BLaER1 treated with 17β-estradiol and CSF1 and Interleukin-3, amounts not matched to agents 10 nM and 100 nM (cell line): ENCODE data around the gene AZU1.
"Not testable (repeated sequence)": the region's sequence is repeated elsewhere in the genome, so short reads cannot be mapped to it uniquely, and the experiment has no call there.

ENCODE experiments used
- H3K27ac ChIP-seq, 11 experiments: shearing (Covaris generic); formaldehyde crosslinking; 2 replicates each; pipeline ENCODE4 v1.8.1; 2022
- H3K27me3 ChIP-seq, 11 experiments: shearing (Covaris generic); formaldehyde crosslinking; 2 replicates each; pipeline ENCODE4 v1.8.1; 2022
- H3K36me3 ChIP-seq, 11 experiments: shearing (Covaris generic); formaldehyde crosslinking; 2 replicates each; pipeline ENCODE4 v1.8.1; 2022
- H3K4me1 ChIP-seq, 10 experiments: shearing (Covaris generic); formaldehyde crosslinking; 2 replicates each; pipeline ENCODE4 v1.8.1; 2022
- H3K4me2 ChIP-seq, 11 experiments: shearing (Covaris generic); formaldehyde crosslinking; 2 replicates each; pipeline ENCODE4 v1.8.1; 2022
- H3K4me3 ChIP-seq, 10 experiments: shearing (Covaris generic); formaldehyde crosslinking; 2 replicates each; pipeline ENCODE4 v1.8.1; 2022
- H3K9ac ChIP-seq, 11 experiments: shearing (Covaris generic); formaldehyde crosslinking; 2 replicates each; pipeline ENCODE4 v1.8.1; 2022
- H3K9me3 ChIP-seq, 11 experiments: shearing (Covaris generic); formaldehyde crosslinking; replicated peaks in 1 of 11; 2 replicates each; pipeline ENCODE4 v1.8.1; 2022
- H4K20me1 ChIP-seq, 11 experiments: shearing (Covaris generic); formaldehyde crosslinking; 2 replicates each; pipeline ENCODE4 v1.8.1; 2022
- Cebpa-rat ChIP-seq, 11 experiments: shearing (Covaris generic); IDR thresholded peaks; 2 replicates each; pipeline ENCODE4 v1.8.1; 2022

AZU1 gene

DNA sequence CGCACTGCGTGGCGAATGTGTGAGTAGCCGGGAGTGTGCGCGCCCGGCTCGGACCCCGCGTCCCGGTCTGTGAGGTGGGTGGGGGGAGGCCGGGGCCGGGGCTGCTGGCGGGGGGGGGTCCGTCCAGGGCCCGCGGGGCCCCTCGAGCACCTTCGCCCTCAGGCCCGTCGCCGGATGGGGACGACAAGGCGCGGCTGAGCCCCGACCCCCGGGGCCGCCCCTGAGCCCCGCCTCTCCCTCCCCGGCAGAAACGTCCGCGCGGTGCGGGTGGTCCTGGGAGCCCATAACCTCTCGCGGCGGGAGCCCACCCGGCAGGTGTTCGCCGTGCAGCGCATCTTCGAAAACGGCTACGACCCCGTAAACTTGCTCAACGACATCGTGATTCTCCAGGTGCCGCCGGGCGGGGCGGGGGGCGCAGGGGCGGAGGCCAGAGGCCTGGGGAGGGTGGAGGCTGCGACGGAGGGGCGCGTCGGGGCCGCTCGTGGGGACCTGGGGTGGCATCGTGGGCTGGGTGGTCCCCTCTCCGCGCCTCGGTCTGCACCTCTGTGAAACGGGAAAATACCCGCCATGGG is 25.5 kb downstream of the AZU1 start:
- Histone ChIP-seq H3K27me3 (peaks cover 27 to 63% (median 56%) of the 10 kb centered on the region in 11 experiments), H3K9ac (no peak overlapping the region)

DNA sequence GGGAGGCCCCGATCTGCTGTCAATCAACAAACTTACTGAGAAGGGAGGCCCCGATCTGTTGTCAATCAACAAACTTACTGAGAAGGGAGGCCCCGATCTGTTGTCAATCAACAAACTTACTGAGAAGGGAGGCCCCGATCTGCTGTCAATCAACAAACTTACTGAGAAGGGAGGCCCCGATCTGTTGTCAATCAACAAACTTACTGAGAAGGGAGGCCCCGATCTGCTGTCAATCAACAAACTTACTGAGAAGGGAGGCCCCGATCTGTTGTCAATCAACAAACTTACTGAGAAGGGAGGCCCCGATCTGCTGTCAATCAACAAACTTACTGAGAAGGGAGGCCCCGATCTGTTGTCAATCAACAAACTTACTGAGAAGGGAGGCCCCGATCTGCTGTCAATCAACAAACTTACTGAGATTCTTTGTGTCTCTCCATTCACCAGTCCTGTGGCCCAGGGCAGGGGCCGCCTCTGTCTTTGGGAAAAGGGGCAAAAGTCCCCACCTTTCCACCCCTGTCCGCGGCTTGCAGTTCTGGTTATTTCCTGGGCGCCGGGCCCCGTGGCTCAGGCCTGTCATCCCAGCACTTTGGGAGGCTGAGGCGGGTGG is 26.1 kb downstream of the AZU1 start:
- H3K4me1 ChIP-seq, result peaks cover 0 to 21% (median 5%) of the 10 kb centered on the region in 10 experiments; a peak in 15 of 20 replicates
- H3K4me2 ChIP-seq, H3K4me3 ChIP-seq, H3K36me3 ChIP-seq, H3K9ac ChIP-seq, H3K27ac ChIP-seq, H3K9me3 ChIP-seq, H4K20me1 ChIP-seq: not testable (repeated sequence)
- H3K27me3 ChIP-seq, result peaks cover 23 to 63% (median 56%) of the 10 kb centered on the region in 11 experiments

More for the DNA sequence above, 25.5 kb downstream of the AZU1 start:
- no peak overlapping the region for H3K4me2 ChIP-seq
- TF ChIP-seq Cebpa-rat (IDR thresholded peaks at IDR 0.05), result no peak
- H3K4me3 ChIP-seq, result no peak overlapping the region
- H3K4me1 ChIP-seq, result peaks cover 0 to 22% (median 5%) of the 10 kb centered on the region in 10 experiments; a peak in 13 of 20 replicates
- no peaks in the 10 kb centered on the region for H3K36me3 ChIP-seq
- H3K9me3 ChIP-seq, result no peaks in the 10 kb centered on the region
- no peak overlapping the region for H3K27ac ChIP-seq
- no peaks in the 10 kb centered on the region; a peak in 5 of 22 replicates for H4K20me1 ChIP-seq

DNA sequence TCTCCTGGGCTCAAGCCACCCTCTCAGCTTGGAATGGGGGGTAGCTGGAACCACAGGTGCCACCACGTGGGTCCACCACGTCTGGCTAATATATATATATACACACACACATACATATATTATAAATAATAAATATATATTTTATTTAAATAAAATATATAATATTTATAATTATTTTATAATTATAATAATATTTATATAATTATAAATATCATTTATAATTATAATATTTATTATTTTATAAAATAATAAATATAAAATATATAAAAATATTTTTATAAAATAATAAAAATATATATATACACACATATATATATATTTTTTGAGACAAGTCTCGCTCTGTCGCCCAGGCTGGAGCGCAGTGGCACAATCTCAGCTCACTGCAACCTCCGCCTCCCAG is 26.9 kb downstream of the AZU1 start:
- Histone ChIP-seq H3K9me3 (peaks cover 0 to 5% (median 0%) of the 10 kb centered on the region in 11 experiments; a peak in 1 of 22 replicates), H3K9ac (no peak overlapping the region), H3K4me1 (peaks cover 5 to 29% (median 13%) of the 10 kb centered on the region in 10 experiments; a peak in 19 of 20 replicates), H3K27ac (no peak overlapping the region), H4K20me1 (peaks cover 0 to 8% (median 0%) of the 10 kb centered on the region in 11 experiments; a peak in 8 of 22 replicates), H3K36me3 (no peaks in the 10 kb centered on the region), H3K4me2 (no peak overlapping the region), H3K27me3 (peaks cover 24 to 63% (median 56%) of the 10 kb centered on the region in 11 experiments), H3K4me3 (no peak overlapping the region)
- TF ChIP-seq Cebpa-rat (IDR thresholded peaks at IDR 0.05), result no peak

DNA sequence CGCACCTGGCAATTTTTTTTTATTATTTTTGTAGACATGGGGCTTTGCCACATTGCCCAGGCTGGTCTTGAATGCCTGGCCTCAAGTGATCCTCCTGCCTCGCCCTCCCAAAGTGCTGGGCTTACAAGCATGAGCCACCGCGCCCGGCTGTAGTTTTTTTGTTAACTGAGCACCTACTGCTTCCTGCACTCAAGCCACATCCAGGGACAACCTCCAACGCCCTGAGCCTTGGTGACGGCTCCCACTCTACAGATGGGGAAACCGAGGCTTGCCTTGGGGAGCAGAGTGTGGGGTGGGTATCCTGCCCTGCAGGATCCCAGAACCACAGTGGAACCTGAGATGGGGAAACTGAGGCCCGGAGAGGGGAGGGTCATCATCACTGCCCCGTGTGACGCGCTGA is 27.5 kb downstream of the AZU1 start:
- TF ChIP-seq Cebpa-rat (IDR thresholded peaks at IDR 0.05), result no peak
- H3K27ac ChIP-seq, result no peak overlapping the region

DNA sequence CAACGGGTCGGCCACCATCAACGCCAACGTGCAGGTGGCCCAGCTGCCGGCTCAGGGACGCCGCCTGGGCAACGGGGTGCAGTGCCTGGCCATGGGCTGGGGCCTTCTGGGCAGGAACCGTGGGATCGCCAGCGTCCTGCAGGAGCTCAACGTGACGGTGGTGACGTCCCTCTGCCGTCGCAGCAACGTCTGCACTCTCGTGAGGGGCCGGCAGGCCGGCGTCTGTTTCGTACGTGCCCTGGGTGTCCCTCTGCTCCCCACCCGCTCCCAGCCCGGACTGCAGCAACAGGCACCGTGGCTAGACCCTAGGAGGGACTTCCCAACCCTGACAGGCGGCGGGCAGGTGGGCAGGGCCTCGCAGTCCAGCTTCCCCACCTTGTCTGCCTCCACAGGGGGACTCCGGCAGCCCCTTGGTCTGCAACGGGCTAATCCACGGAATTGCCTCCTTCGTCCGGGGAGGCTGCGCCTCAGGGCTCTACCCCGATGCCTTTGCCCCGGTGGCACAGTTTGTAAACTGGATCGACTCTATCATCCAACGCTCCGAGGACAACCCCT is 28.0 kb downstream of the AZU1 start:
- Histone ChIP-seq H3K27me3 (peaks cover 30 to 63% (median 56%) of the 10 kb centered on the region in 11 experiments), H3K4me2 (no peak overlapping the region), H3K4me1 (peaks cover 7 to 35% (median 20%) of the 10 kb centered on the region in 10 experiments; a peak in 19 of 20 replicates), H3K9ac (no peak overlapping the region), H3K9me3 (peaks cover 0 to 5% (median 0%) of the 10 kb centered on the region in 11 experiments; a peak in 1 of 22 replicates), H3K36me3 (no peaks in the 10 kb centered on the region), H3K4me3 (no peak overlapping the region), H4K20me1 (peaks cover 0 to 15% (median 0%) of the 10 kb centered on the region in 11 experiments; a peak in 8 of 22 replicates), H3K27ac (no peak overlapping the region)
- no peak for TF ChIP-seq Cebpa-rat (IDR thresholded peaks at IDR 0.05)

More for the DNA sequence above, 27.5 kb downstream of the AZU1 start:
- Histone ChIP-seq H3K9me3 (peaks cover 0 to 5% (median 0%) of the 10 kb centered on the region in 11 experiments; a peak in 1 of 22 replicates), H3K27me3 (peaks cover 30 to 63% (median 56%) of the 10 kb centered on the region in 11 experiments), H3K4me2 (no peak overlapping the region), H3K4me3 (no peak overlapping the region), H4K20me1 (peaks cover 0 to 13% (median 0%) of the 10 kb centered on the region in 11 experiments; a peak in 8 of 22 replicates), H3K36me3 (no peaks in the 10 kb centered on the region), H3K9ac (no peak overlapping the region), H3K4me1 (peaks cover 7 to 35% (median 18%) of the 10 kb centered on the region in 10 experiments; a peak in 19 of 20 replicates)

DNA sequence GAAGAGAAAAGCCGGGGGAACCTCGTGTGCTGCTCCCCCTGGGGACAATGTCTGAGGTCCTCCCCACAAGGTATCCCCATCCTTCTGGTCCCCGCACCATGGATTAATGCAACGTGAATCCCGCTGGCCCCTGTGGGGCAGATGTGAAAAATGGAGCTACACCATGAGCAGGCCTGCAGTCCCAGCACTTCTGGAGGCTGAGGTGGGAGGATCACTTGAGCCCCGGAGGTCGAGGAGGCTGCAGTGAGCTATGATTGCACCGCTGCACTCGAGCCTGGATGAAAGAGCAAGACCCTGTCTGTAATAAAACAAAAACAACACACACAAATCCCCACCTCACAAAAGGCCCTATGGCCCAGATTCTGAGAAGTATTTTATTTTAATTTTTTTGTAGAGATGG is 30.6 kb downstream of the AZU1 start:
- peaks cover 15 to 48% (median 28%) of the 10 kb centered on the region in 10 experiments for H3K4me1 ChIP-seq
- peaks cover 0 to 5% (median 0%) of the 10 kb centered on the region in 11 experiments; a peak in 1 of 22 replicates for H3K9me3 ChIP-seq
- peak overlapping the region in 3 of 11 experiments; percentile 72 to 86 (median 81); a peak in 2 of 22 replicates for H3K4me2 ChIP-seq
- H3K27me3 ChIP-seq, result peaks cover 30 to 63% (median 54%) of the 10 kb centered on the region in 11 experiments
- no peak for TF ChIP-seq Cebpa-rat (IDR thresholded peaks at IDR 0.05)
- no peak overlapping the region for H3K9ac ChIP-seq
- H3K4me3 ChIP-seq, result no peak overlapping the region
- H4K20me1 ChIP-seq, result peaks cover 0 to 21% (median 0%) of the 10 kb centered on the region in 11 experiments; a peak in 7 of 22 replicates
- H3K36me3 ChIP-seq, result no peaks in the 10 kb centered on the region
- H3K27ac ChIP-seq, result peak overlapping the region in 1 of 11 experiments; percentile 62; a peak in 1 of 22 replicates

DNA sequence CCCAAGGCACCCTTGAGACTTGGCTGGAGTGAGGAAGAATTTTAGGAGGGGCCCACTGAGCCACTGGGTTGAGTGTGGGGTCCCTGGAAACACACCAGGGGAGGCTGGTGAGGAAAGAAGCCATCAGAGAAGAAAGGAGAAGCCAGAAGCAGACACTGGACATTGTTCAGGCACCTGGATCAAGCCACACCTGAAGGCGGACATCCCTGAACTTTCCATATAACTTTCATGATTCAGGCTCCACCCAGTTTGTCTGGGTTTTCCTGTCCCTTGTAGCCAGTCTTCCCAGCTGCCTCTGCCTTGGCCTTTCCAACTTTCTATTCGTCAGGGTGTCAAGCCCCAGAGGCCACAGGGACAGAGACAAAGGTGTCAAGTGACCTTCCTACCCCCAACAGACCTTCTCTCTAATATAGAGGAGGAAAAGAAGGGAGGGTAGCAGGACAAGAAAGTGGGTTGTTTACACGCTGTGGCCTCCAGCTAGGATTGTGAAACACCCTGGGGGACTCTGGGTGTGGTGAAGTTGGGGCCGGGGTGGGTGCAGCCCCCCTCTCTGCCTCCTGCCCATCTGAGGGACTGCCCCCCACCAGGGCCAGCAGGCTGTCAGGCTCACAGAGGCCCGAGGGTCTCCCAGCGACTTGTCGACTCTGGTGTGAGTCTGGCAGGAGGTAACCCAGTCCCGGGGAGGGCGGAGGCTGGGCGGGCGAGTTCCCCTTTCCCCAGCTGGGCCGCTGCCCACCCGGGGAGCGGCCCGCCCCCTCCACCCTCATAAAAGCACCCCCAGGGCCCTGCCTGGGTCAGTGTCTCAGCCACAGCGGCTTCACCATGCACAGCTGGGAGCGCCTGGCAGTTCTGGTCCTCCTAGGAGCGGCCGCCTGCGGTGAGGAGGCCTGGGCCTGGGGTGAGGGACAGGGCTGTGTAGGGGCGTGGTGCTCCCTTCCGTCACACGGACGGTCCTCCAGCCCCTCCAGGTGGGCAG is 31.5 kb downstream of the AZU1 start, which contains the start of gene CFD:
Gene CFD, plus strand, starts transcription at position 797 of the 976 bp plus-strand sequence. Its CDS starts 26 bp downstream, at position 823.
- Histone ChIP-seq H3K27me3 (peaks cover 30 to 61% (median 57%) of the 10 kb centered on the region in 11 experiments), H3K4me1 (peaks cover 24 to 57% (median 36%) of the 10 kb centered on the region in 10 experiments), H3K9ac (peak within 1 kb of the TSS in 8 of 11 experiments; percentile 23 to 72 (median 50); a peak in 12 of 22 replicates), H3K27ac (peak within 1 kb of the TSS in 5 of 11 experiments; percentile 36 to 69 (median 60); a peak in 10 of 22 replicates), H3K36me3 (no peaks in the 10 kb centered on the region), H4K20me1 (peaks cover 0 to 21% (median 0%) of the 10 kb centered on the region in 11 experiments; a peak in 7 of 22 replicates), H3K4me2 (peak within 1 kb of the TSS; percentile 44 to 86 (median 77)), H3K4me3 (peak within 1 kb of the TSS in 8 of 10 experiments; percentile 26 to 65 (median 44); a peak in 13 of 20 replicates), H3K9me3 (peaks cover 0 to 5% (median 0%) of the 10 kb centered on the region in 11 experiments; a peak in 1 of 22 replicates)
- peak in 3 of 11 experiments; percentile 13 to 30 (median 29); a peak in 2 of 22 replicates for TF ChIP-seq Cebpa-rat (IDR thresholded peaks at IDR 0.05)
